ENCODE measurements around the gene AP3D1.
A peak's percentile ranks its signal among the peaks of the same experiment; 100 is the strongest.

Gene AP3D1

GRCh38 chr19:2051773-2052704 lies 99.3 kb downstream of the AP3D1 start:
- Histone ChIP-seq H3K4me3 (ENCODE audit: low read length) (peak overlapping the region; percentile 74), H3K27ac (ENCODE audit: low read length) (peak overlapping the region; percentile 96), H3K4me2 (ENCODE audit: low read length) (peak overlapping the region; percentile 88), H3K36me3 (replicated peaks; ENCODE audit: low read depth, low read length) (peaks cover 37% of the 10 kb centered on the region), H3K79me2 (ENCODE audit: low read length) (peaks cover 44% of the 10 kb centered on the region), H3K9me3 (ENCODE audit: insufficient read depth, low read length) (no peaks in the 10 kb centered on the region), H3K4me1 (ENCODE audit: low read length) (peaks cover 79% of the 10 kb centered on the region), H3K27me3 (ENCODE audit: low read depth, low read length) (no peaks in the 10 kb centered on the region), H4K20me1 (ENCODE audit: insufficient read depth, low read length) (peaks cover 36% of the 10 kb centered on the region), H2AFZ (ENCODE audit: low read depth, low read length) (no peak overlapping the region; the same call in 1 of the 2 replicates), H3K9ac (ENCODE audit: low read length) (peak overlapping the region; percentile 77)
- TF ChIP-seq EZH2phosphoT487 (IDR thresholded peaks at IDR 0.05; ENCODE audit: low read depth) (no peak), CTCF (IDR thresholded peaks at IDR 0.05; ENCODE audit: low read depth, low read length) (no peak)

GRCh38 chr19:2050991-2051772 lies 100.2 kb downstream of the AP3D1 start, which contains the start of gene MKNK2:
TSS of gene MKNK2 (minus strand) at chr19:2051244. CDS start at chr19:2050851, 393 bp downstream.
- peaks cover 53% of the 10 kb centered on the region for H3K79me2 ChIP-seq (ENCODE audit: low read length)
- H3K27me3 ChIP-seq (ENCODE audit: low read depth, low read length), result no peaks in the 10 kb centered on the region
- peaks cover 45% of the 10 kb centered on the region for H3K36me3 ChIP-seq (replicated peaks; ENCODE audit: low read depth, low read length)
- H3K4me2 ChIP-seq (ENCODE audit: low read length), result peak within 1 kb of the TSS; percentile 98
- peak within 1 kb of the TSS; percentile 96 for H3K9ac ChIP-seq (ENCODE audit: low read length)
- H4K20me1 ChIP-seq (ENCODE audit: insufficient read depth, low read length), result peaks cover 44% of the 10 kb centered on the region
- H2AFZ ChIP-seq (ENCODE audit: low read depth, low read length), result no peak within 1 kb of the TSS
- H3K27ac ChIP-seq (ENCODE audit: low read length), result peak within 1 kb of the TSS; percentile 96
- peak within 1 kb of the TSS; percentile 91 for H3K4me3 ChIP-seq (ENCODE audit: low read length)
- TF ChIP-seq EZH2phosphoT487 (IDR thresholded peaks at IDR 0.05; ENCODE audit: low read depth) (no peak), CTCF (IDR thresholded peaks at IDR 0.05; ENCODE audit: low read depth, low read length) (peak; percentile 49)
- H3K9me3 ChIP-seq (ENCODE audit: insufficient read depth, low read length), result no peaks in the 10 kb centered on the region
- peaks cover 80% of the 10 kb centered on the region for H3K4me1 ChIP-seq (ENCODE audit: low read length)

All from OCI-LY3 (cell line).